ENCODE data around the gene BCL7C. TPM values are rescaled to one million over a fixed set of nuclear protein-coding genes. Genes with fewer than 3 reads are reported as not detected.

The BCL7C gene
- total and polyA plus RNA-seq, 2 of the 13 experiments (the other 11 are each of a cell fraction or from before 2014, with no cell fraction given) = 17.7 to 33.8 TPM

- no peak for TF ChIP-seq POGK (CRISPR knock-in tag; conservative IDR thresholded peaks at IDR 0.05)
Observed at GRCh38 chr16:30874244-30874820, 19.5 kb downstream of the BCL7C start (continued).

- Histone ChIP-seq H3K4me1 (ENCODE audit: insufficient read depth, low read length) (peaks cover 9% of the 10 kb centered on the region), H3K4me3 (replicated peaks in 1 of 3; ENCODE audit: insufficient read depth in 1 of 3, low read depth in 2 of 3, low read length in 3 of 3) (no peak overlapping the region), H3K4me2 (ENCODE audit: low read depth, low read length) (no peak overlapping the region), H3K27ac (ENCODE audit: extremely low read length, insufficient read depth, low read length) (no peak overlapping the region), H3K9me3 (ENCODE audit: low read length) (no peaks in the 10 kb centered on the region), H4K20me1 (ENCODE audit: insufficient read depth, low read length) (no peaks in the 10 kb centered on the region), H3K36me3 (replicated peaks in 1 of 2; ENCODE audit: control insufficient read depth in 1 of 2, insufficient read depth in 2 of 2, low read length in 2 of 2) (no peaks in the 10 kb centered on the region; a peak in 2 of 5 replicates), H3K27me3 (ENCODE audit: control insufficient read depth in 1 of 2, insufficient read depth in 2 of 2, low read length in 2 of 2) (no peaks in the 10 kb centered on the region; a peak in 1 of 5 replicates), H2AFZ (ENCODE audit: low read length) (no peak overlapping the region), H3K79me2 (ENCODE audit: insufficient read depth, low read length) (peaks cover 7% of the 10 kb centered on the region), H3K9ac (ENCODE audit: insufficient read depth, low read depth, low read length) (no peak overlapping the region)
- DNase-seq (ENCODE audit: low spot score) = no peak
- ChIA-PET CTCF (ENCODE audit: low intra/inter-chr PET ratio, low total read pairs) (no interaction called here), POLR2A (interaction anchor here (0.6 to 0.9 kb wide), 2 partner anchors 11 to 14 kb away, joined by 3 read pairs; no protein-coding TSS in a partner anchor)
- WGBS (ENCODE audit: low lambda C conversion rate) = 86% methylated on average over 6 of the region's 6 CpGs
- intact Hi-C loops (cut with micrococcal nuclease; ENCODE audit: unreplicated experiment) (no loop called here), in situ Hi-C loops (cut with HindIII; ENCODE audit: extremely low pct_ligation_motif_present, low pct_unique_long_range_greater_than_20kb) (no loop called here)
- BruUV-seq (replicated peaks) = no TSS peak
- FAIRE-seq = no peak
- ATAC-seq = no peak
- no peak for TF ChIP-seq MXI1 (IDR thresholded peaks at IDR 0.05; ENCODE audit: borderline replicate concordance, low read depth, low read length)
- no peak for TF ChIP-seq HNF1A (IDR thresholded peaks at IDR 0.05; ENCODE audit: low read depth)
- no peak for TF ChIP-seq HNF1A (CRISPR knock-in tag; IDR thresholded peaks at IDR 0.05; ENCODE audit: borderline replicate concordance)
- no peak for TF ChIP-seq TMF1 (CRISPR knock-in tag; IDR thresholded peaks at IDR 0.05; ENCODE audit: low read depth)
- no peak for TF ChIP-seq ZNF136 (CRISPR knock-in tag; IDR thresholded peaks at IDR 0.05; ENCODE audit: low read depth)
- no peak for TF ChIP-seq BATF2 (CRISPR knock-in tag; IDR thresholded peaks at IDR 0.05)
- no peak for TF ChIP-seq TFDP1 (CRISPR knock-in tag; IDR thresholded peaks at IDR 0.05; ENCODE audit: borderline replicate concordance)
- TF ChIP-seq ZNF574 (CRISPR knock-in tag; IDR thresholded peaks at IDR 0.05) = no peak
- TF ChIP-seq HOXD1 (CRISPR knock-in tag; IDR thresholded peaks at IDR 0.05) = no peak
- TF ChIP-seq XBP1 (CRISPR knock-in tag; IDR thresholded peaks at IDR 0.05) = no peak
- no peak for TF ChIP-seq SIN3B (IDR thresholded peaks at IDR 0.05; ENCODE audit: low read length)
Observed at GRCh38 chr16:30870904-30871303, 23.0 kb downstream of the BCL7C start.

Data from HepG2 (cell line).